GM18511 (cell line): Measurements from ENCODE around the gene FGD2.

Source experiments
- ATAC-seq: cut with Tn5 transposase; IDR thresholded peaks from one replicate; pipeline ENCODE4 v1.9.1; 2021; ENCODE audit warnings: mild to moderate bottlenecking, moderate library complexity; ENCODE audit not compliant: unreplicated experiment

Gene FGD2

GRCh38 chr6:36970892-36971842, 34.3 kb upstream of the FGD2 start:
- ATAC-seq = no peak

GRCh38 chr6:36971921-36972673, 33.4 kb upstream of the FGD2 start:
- ATAC-seq = no peak

GRCh38 chr6:36973190-36973589, 32.3 kb upstream of the FGD2 start:
- no peak for ATAC-seq

GRCh38 chr6:36973647-36974046, 31.8 kb upstream of the FGD2 start:
- no peak for ATAC-seq

- no peak for ATAC-seq
Measured at GRCh38 chr6:36975231-36976006, 30.0 kb upstream of the FGD2 start.

GRCh38 chr6:36976007-36976264, 29.5 kb upstream of the FGD2 start:
- no peak for ATAC-seq

GRCh38 chr6:36976509-36976908, 28.9 kb upstream of the FGD2 start:
- no peak for ATAC-seq

GRCh38 chr6:36976931-36977330, 28.5 kb upstream of the FGD2 start:
- no peak for ATAC-seq

- no peak for ATAC-seq
Measured at GRCh38 chr6:36977470-36977941, 27.9 kb upstream of the FGD2 start.

- ATAC-seq = no peak
Measured at GRCh38 chr6:36978421-36979346, 26.8 kb upstream of the FGD2 start.

- ATAC-seq = no peak
Measured at GRCh38 chr6:36979347-36979742, 26.1 kb upstream of the FGD2 start.

GRCh38 chr6:36980129-36980528, 25.3 kb upstream of the FGD2 start:
- ATAC-seq = no peak

- ATAC-seq = no peak
Measured at GRCh38 chr6:36980876-36981619, 24.4 kb upstream of the FGD2 start.

GRCh38 chr6:36983538-36983937, 21.9 kb upstream of the FGD2 start:
- ATAC-seq = no peak

GRCh38 chr6:36984581-36985416, 20.7 kb upstream of the FGD2 start:
- no peak for ATAC-seq

- no peak for ATAC-seq
Measured at GRCh38 chr6:36985417-36985807, 20.0 kb upstream of the FGD2 start.

GRCh38 chr6:36985808-36986703, 19.4 kb upstream of the FGD2 start, which contains the start of gene MTCH1:
TSS of gene MTCH1 (minus strand) at chr6:36986196. CDS start at chr6:36986173, 23 bp downstream.
- ATAC-seq = peak; percentile 88

- peak; percentile 22 for ATAC-seq
Measured at GRCh38 chr6:36986704-36987047, 18.8 kb upstream of the FGD2 start.
